RPMI8226 (cell line): ENCODE results near the gene ADSS1.

ENCODE experiments used
- DNase-seq: peaks from one replicate; pipeline ENCODE4 v3.0.0-alpha.2; 2015

Gene ADSS1

GRCh38 chr14:104723651-104724406 lies at the start of gene ADSS1:
ADSS1 (plus strand) TSS chr14:104724229; CDS start chr14:104724271, 42 bp downstream.
- DNase-seq, result peak; percentile 70

GRCh38 chr14:104675447-104675846 lies 48.6 kb upstream of the ADSS1 start:
- no peak for DNase-seq

- DNase-seq, result no peak
Measured at GRCh38 chr14:104676130-104676693, 47.8 kb upstream of the ADSS1 start.

- no peak for DNase-seq
Measured at GRCh38 chr14:104676694-104677511, 47.1 kb upstream of the ADSS1 start.

GRCh38 chr14:104677512-104678332 lies 46.3 kb upstream of the ADSS1 start:
- DNase-seq, result peak; percentile 49

- DNase-seq, result no peak
Measured at GRCh38 chr14:104678346-104678745, 45.7 kb upstream of the ADSS1 start.

GRCh38 chr14:104678901-104679705 lies 44.9 kb upstream of the ADSS1 start:
- no peak for DNase-seq

GRCh38 chr14:104680056-104680805 lies 43.8 kb upstream of the ADSS1 start:
- DNase-seq, result no peak

GRCh38 chr14:104680806-104681688 lies 43.0 kb upstream of the ADSS1 start:
- peak; percentile 92 for DNase-seq

- no peak for DNase-seq
Measured at GRCh38 chr14:104681689-104682074, 42.3 kb upstream of the ADSS1 start.

GRCh38 chr14:104682107-104682593 lies 41.9 kb upstream of the ADSS1 start:
- DNase-seq, result no peak

- DNase-seq, result no peak
Measured at GRCh38 chr14:104683653-104684448, 40.2 kb upstream of the ADSS1 start.

- DNase-seq, result no peak
Measured at GRCh38 chr14:104684449-104684821, 39.6 kb upstream of the ADSS1 start.

- DNase-seq, result peak; percentile 53
Measured at GRCh38 chr14:104685216-104685997, 38.6 kb upstream of the ADSS1 start.

GRCh38 chr14:104685998-104686610 lies 37.9 kb upstream of the ADSS1 start:
- no peak for DNase-seq

- no peak for DNase-seq
Measured at GRCh38 chr14:104686624-104687517, 37.2 kb upstream of the ADSS1 start.
